GM12872 (cell line): ENCODE measurements around the gene ADAMTSL1.

Source experiments
- CTCF ChIP-seq: IDR thresholded peaks from 3 replicates; pipeline ENCODE4 v1.5.1; 2011; ENCODE audit warnings: low read depth, mild to moderate bottlenecking, low read length, moderate library complexity; ENCODE audit not compliant: insufficient read depth

Gene ADAMTSL1

GRCh38 chr9:18891946-18892670 is 418.2 kb downstream of the ADAMTSL1 start:
- TF ChIP-seq CTCF, result no peak

GRCh38 chr9:18893046-18893445 is 419.1 kb downstream of the ADAMTSL1 start:
- TF ChIP-seq CTCF, result no peak

- TF ChIP-seq CTCF, result no peak
These were observed 419.5 kb downstream of the ADAMTSL1 start for GRCh38 chr9:18893491-18893890.

- TF ChIP-seq CTCF, result no peak
These were observed 422.1 kb downstream of the ADAMTSL1 start for GRCh38 chr9:18896004-18896403.

- no peak for TF ChIP-seq CTCF
These were observed 422.7 kb downstream of the ADAMTSL1 start for GRCh38 chr9:18896531-18897179.

GRCh38 chr9:18903450-18903849 is 429.5 kb downstream of the ADAMTSL1 start:
- TF ChIP-seq CTCF, result no peak

- no peak for TF ChIP-seq CTCF
These were observed 431.3 kb downstream of the ADAMTSL1 start for GRCh38 chr9:18905028-18905882.
